Raji (cell line): ENCODE results near the gene COTL1.

Experiments used
- POLR2A ChIP-seq: IDR thresholded peaks from 2 replicates; pipeline ENCODE4 v1.6.1; 2011; ENCODE audit warnings: low read depth, low read length, control low read depth; ENCODE audit not compliant: insufficient read depth

The COTL1 gene

GRCh38 chr16:84548971-84549844, 68.7 kb downstream of the COTL1 start:
- no peak for TF ChIP-seq POLR2A

- no peak for TF ChIP-seq POLR2A
These were observed 69.4 kb downstream of the COTL1 start for GRCh38 chr16:84548508-84548907.

GRCh38 chr16:84547546-84548061, 70.3 kb downstream of the COTL1 start:
- TF ChIP-seq POLR2A = no peak

GRCh38 chr16:84546669-84547545, 71.0 kb downstream of the COTL1 start:
- TF ChIP-seq POLR2A = no peak

GRCh38 chr16:84545114-84545737, 72.7 kb downstream of the COTL1 start:
- no peak for TF ChIP-seq POLR2A

- no peak for TF ChIP-seq POLR2A
These were observed 73.7 kb downstream of the COTL1 start for GRCh38 chr16:84544031-84544773.

- TF ChIP-seq POLR2A = no peak
These were observed 74.6 kb downstream of the COTL1 start for GRCh38 chr16:84543253-84543652.

GRCh38 chr16:84541999-84542817, 75.7 kb downstream of the COTL1 start:
- TF ChIP-seq POLR2A = no peak

GRCh38 chr16:84540194-84540593, 77.7 kb downstream of the COTL1 start:
- TF ChIP-seq POLR2A = no peak

GRCh38 chr16:84538222-84538840, 79.5 kb downstream of the COTL1 start:
- no peak for TF ChIP-seq POLR2A

- no peak for TF ChIP-seq POLR2A
These were observed 80.3 kb downstream of the COTL1 start for GRCh38 chr16:84537491-84538151.

GRCh38 chr16:84535851-84536250, 82.0 kb downstream of the COTL1 start:
- TF ChIP-seq POLR2A = no peak

- TF ChIP-seq POLR2A = no peak
These were observed 82.5 kb downstream of the COTL1 start for GRCh38 chr16:84535408-84535807.
